ENCODE measurements around the gene TTC23.

Gene TTC23

DNA sequence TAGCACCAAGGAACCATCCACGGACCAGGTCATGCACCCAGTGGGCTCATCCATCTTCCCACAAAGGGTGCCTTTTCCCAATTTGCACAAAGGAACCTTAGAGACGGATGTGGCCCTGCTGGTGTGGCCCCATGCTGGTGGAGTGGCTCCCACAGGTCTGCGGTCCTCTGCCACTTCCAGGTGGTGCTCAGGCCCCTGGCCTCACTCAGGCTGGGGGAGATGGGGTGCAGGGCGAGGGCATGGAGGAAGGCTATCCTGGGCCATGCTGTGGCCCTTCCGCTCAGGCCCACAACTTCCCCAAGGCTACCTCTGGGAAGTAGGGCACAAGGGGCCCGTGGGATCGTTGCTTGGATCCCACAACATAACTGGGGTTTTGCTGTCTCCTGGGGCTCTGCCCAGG lies 149.7 kb downstream of the TTC23 start:
- no peak for DNase-seq

GRCh38 chr15:99098991-99099390 lies 150.4 kb downstream of the TTC23 start:
- DNase-seq = no peak

- DNase-seq = no peak
Observed at GRCh38 chr15:99098426-99098825, 151.0 kb downstream of the TTC23 start.

GRCh38 chr15:99097441-99098410 lies 151.7 kb downstream of the TTC23 start:
- no peak for DNase-seq

GRCh38 chr15:99096894-99097426 lies 152.4 kb downstream of the TTC23 start:
- DNase-seq = no peak

DNA sequence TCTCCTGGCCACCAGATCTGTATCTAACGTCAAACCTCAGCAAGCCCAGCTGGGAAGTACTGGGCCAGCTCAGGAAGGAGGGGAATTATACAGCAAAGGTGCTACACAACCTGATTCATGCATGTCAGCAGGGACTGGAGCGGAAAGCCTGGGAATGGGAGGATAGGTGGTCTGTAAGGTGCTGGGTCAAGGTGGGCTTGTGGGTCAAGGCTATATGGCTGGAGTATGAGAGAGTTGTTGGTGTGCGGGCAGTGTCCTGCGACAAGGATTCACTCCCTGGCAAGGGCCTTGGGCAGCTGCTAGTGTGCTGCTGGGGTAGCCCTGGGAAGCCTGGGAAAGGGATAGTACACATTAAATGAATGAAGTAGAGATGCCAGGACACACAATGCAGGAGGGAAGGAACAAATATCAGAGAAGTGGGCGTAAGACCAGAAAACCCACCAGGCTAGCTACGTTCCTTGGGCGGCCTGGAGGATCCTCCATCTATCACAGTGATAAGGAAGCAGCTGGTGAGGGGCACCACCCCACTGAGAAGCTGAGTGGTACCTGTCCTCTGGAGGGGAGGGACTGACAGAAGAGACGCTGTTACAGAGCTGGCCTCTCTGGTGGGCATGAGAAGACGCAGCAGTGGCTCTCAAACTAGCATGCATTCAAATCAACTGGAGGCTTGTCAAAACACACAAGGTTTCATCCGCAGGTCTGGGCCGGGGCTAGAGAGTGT lies 153.0 kb downstream of the TTC23 start:
- DNase-seq = no peak

DNA sequence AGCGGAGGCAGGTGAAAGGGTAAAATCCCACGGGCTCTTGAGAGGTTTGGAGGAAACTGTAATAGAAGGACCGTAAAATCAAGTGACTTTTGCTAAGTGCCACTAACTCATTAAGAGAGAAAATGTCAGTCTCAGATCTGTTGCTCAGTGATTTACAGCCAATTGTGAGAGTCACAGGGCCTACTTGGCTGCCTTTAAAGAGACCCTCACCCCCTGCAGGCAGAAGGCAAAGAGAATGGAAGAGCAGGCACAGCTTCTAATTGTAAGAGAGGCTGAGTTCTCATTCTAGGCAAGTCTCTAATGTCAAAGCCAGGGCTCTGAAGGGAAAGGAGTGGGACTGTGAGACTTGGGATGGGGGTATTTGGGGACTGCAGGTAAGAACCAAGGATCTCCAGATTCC lies 153.8 kb downstream of the TTC23 start:
- DNase-seq = no peak

DNA sequence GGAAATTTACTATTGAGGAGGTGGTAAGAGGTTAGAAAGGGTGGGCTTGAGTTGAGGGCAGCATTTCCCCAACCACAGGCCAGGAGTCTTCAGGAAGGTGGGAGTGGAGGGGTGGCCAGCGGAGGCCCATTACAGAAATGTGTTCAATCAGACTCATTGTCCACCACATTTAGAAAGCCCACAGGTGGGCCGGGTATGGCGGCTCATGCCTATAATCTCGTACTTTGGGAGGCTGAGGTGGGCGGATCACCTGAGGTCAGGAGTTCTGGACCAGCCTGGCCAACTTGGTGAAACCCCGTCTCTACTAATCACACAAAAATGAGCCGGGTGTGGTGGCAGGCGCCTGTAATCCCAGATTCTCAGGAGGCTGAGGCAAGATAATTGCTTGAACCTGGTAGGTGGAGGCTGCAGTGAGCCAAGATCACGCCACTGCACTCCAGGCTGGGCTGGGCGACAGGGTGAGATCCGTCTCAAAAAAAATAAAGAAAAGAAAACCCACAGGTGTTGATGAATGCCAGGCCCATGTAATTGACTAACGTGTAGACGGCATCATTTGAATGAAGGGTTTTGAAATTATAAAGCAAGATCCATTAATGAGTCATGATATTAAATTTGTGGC lies 156.7 kb downstream of the TTC23 start:
- no peak for DNase-seq

DNA sequence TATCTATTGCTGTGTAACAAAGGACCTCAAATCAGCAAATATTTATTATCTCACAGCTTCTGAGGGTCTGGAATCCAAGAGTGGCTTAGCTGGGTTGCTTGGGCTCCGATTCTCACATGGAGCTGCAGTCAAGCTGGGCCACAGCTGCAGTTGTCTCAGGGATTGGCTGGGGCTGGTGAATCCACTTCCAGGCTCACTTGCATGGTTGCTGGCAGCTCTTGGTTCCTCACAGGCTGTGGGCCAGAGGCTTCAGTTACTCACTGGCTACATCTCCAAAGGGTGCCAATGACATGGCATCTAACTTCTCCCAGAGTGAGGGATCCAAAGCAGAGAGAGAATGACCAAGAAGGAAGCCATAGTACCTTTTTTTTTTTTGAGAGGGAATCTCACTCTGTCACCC lies 158.4 kb downstream of the TTC23 start:
- no peak for DNase-seq

DNA sequence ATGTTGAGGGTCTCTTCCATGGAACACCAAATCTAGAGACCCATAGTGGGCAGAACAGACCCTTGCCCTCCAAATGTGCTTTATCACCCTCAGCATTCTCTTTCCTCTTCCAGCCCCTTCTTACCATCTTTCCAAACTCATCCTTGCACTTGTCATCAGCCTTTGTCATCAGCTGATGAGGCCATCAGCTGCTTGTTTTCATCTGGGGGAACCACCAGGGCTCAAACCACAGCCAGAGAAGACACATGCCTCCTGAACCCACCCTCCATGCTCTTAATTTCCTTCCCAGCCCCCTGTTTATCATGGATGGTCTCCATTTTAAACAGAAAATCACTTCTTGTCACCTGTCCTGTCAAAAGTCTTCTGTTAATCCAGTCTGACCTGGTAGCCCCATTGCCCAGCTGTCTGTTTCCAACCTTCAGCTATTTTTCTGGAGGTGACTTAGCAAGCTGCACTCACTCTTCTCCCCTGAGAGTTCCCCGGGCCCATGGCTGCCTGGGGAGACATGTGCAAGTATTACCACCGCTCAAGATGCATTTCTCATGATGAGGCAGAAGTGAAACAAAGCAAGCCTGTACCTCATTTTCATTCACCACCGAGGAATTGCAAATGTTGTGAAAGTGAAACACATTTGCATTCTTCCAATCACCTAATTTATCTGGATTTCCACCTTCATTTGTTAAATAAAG lies 159.2 kb downstream of the TTC23 start:
- DNase-seq = no peak

DNA sequence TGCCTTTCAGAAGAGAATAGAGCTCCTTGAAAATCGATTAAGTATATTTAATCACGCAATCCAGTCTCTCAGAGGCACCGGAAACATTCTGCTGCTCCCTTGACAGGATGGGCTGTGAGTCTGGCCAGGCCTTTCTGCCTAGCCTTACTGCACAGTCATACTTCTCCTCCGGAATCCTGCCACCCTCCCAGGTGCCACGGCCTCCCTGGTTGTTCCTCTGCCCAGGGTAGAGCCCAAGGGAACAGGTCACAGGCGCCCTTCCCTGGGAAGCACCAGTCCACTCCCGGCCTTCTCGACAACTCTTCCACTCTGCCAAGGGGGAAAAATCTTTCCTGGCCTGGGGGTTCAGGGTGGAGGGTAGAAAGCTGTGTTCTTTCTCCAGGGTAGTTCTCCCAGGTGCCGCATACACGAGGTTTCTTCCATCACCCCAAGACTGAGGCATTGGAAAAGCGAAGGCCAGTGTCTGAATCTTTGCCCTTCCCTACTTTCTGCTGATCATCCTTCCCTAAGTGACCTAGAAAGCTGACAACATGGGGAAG lies 161.9 kb downstream of the TTC23 start:
- DNase-seq = no peak

- DNase-seq = no peak
Observed at GRCh38 chr15:99086327-99086667, 163.1 kb downstream of the TTC23 start.

All from NCI-H69 (cell line).